Activated T-helper 1 cell treated with anti-CD3 and anti-CD28 coated beads, Interleukin-2, amount 50 U/mL, for 16 hours (primary cell): ENCODE measurements around the gene CTNNA1.

Experiments used
- DNase-seq, 2 donors: peaks; one replicate each; pipeline ENCODE4 v3.0.0-alpha.2; 2020; ENCODE audit warnings: low read depth in 1 of 2, low spot score in 1 of 2

Gene CTNNA1

DNA sequence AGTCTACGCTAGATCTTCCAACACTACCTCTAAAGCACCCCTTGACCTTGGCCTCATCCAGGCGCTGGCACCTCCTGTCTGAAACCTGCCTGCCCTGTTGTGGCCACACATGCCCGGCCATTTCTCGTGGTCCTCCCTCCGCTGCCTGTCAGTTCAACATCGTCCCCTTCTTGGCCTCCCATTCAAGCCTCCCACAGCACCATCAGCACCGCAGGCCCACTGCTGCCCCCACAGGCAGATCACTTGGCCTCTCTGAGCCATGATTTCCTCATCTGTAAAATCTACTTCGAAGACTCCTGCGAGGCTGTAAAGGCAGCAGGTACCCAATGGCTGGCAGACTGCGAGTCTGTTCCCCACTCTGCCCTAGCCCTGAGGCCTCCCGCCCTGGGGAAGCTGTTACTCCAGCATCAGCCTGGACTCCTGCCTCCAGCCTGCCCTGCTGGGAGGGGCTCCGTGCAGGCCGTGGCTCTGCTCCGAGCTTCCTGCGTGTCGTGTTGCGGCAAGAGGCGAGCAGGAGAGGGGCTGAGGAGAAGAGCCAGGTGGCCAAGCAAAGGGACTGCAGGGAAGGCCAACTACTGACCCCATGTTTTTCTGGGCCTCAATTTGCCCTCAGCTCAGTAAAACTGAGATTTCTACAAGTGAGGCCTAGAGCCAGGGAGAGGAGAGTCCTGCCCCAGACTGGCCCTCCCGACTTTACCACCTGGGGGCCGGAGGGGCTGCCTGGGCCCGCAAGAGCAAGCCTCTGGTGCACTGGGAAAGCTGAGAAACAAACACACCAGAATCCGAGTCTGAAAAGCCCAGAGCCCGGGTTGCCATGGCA lies 192.4 kb downstream of the CTNNA1 start:
- DNase-seq: no peak

DNA sequence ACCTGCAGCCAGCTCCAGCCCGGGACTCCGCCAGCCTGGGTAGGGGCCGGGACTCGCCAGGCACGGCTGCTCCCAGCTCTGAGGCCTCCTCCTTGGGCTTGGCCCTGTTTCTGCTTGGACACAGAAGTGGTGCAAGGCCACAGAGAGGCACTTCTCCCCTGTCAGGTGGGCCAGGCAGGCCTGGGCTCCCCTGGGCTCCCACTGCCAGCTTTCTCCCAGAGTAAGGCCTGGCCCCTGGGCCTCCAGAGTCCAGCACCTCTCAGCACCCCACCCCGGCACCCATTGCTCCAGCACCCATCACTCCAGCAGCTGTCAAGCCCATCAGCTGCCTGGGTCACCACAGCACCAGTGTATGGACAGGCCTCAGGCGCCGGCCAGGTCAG lies 193.0 kb downstream of the CTNNA1 start:
- no peak for DNase-seq

DNA sequence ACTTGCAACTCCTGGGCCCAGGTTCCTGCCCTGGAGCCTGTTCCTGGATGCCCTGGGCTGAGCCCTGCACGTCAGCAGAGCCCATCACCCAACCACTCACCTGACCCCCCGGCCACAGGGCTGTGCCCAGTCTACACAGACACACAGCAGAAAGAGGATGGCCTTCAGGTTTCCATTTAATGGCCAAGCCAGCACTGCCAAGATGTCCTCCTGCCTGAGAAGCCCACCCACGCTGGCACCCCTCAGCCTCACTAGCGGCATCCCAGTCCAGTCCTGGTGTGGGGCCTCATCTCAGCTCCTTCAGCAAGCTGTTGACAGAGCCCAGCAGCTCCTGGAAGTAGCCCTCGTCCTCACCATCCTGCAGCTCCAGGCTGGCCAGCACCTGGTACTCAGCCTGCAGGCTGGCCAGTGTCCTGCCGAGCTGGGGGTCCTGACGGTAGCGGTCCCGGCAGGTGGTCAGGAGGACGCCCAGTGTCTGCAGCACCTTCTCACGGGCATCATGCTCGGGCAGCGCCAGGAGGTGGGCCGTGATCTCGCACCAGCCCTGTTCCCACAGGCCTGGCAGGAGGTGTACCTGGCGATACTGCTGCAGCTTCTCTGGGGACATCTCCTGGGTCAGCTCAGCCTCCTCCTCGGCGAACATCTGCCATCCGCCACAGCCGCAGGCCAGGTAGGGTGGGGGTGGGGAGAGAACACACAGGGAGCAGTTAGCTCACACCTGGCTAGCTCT lies 193.8 kb downstream of the CTNNA1 start:
- no peak for DNase-seq

DNA sequence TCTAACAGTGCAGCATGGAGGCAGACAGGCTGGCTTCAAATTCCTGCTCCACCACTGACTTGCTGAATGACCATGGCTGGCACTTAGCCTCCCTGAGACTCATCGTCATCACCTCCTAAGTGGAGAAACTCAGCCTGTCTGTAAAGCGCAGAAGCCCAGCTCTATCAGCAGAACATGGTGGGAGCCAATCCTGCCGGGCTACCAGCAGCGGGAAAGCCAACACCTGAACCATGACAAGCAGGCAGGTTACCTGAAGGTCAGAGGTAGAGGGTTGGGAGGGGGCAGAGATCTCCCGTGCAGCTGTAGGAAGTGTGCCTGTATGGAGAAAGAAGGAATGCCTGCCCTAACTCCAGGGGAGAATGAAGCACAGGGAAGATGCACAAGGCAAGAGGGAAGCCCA lies 194.6 kb downstream of the CTNNA1 start:
- no peak for DNase-seq

DNA sequence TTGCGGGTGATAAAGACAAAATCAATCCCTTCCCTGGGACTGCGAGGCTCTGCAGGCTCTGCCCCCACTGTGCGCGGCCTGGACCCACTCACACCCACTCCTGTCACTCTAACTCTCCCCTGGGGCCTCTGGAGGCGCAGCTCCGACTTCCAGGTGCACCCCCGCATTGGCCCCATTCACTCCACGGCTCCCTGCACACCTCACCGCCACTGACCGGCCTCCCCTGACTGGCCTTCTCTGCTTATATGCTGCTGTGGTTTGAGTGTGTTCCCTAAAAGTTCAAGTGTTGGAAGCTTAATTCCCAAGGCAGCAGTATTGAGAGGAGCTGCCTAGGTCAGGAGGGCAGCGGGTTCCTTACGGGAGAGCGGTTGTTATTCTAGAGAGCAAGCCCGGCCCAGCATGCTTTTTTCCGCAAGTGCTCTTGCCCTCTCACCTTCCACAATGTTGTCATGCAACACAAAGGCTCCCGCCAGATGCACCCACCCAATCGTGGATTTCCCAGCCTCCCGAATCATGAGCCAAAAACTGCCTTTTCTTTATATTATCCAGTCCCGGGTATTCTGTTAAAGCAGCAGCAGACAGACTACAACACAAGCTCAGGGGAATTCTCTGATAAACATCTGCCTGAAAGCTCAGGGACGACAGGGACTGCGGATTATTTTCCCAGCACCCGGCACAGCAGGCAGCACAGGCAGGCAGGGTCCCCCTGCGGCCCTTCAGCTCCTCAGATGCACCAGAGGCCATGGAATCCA lies 195.4 kb downstream of the CTNNA1 start:
- DNase-seq: no peak

DNA sequence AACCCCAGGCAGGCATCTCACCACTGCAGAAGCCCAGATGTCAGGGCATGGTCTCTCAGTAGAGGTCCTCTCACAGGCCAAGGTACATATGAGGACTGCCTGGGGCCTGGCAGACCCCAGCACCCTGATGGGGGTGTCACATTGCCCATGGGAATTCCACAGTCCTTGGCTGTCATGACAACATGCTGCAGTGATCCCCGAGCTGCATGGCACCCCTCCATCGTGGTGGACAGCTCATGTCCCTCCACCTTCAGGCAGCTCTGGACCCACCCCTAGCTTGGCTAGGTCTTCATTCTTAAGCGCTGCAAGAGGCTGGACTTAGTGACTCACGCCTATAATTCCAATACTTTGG lies 196.0 kb downstream of the CTNNA1 start:
- no peak for DNase-seq

DNA sequence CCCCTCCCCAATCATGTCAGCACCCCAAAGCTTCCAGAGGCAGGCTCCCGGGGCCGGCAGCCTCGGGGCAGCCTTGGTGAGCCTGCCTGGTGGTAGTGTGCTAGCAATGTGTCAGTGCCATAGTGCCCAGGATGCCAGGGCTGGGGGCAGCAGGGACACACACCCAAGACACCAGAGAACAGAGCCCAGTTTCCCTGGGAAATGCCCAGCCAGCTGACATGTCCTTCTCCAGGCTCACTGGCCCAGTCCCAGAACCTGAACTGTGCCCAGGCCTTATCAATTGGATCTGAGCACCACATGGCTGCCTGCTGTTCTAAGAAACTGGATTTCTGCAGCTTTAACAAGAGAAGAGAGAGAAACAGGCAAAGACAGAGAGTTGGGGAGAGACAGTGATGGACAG lies 196.8 kb downstream of the CTNNA1 start:
- no peak for DNase-seq

DNA sequence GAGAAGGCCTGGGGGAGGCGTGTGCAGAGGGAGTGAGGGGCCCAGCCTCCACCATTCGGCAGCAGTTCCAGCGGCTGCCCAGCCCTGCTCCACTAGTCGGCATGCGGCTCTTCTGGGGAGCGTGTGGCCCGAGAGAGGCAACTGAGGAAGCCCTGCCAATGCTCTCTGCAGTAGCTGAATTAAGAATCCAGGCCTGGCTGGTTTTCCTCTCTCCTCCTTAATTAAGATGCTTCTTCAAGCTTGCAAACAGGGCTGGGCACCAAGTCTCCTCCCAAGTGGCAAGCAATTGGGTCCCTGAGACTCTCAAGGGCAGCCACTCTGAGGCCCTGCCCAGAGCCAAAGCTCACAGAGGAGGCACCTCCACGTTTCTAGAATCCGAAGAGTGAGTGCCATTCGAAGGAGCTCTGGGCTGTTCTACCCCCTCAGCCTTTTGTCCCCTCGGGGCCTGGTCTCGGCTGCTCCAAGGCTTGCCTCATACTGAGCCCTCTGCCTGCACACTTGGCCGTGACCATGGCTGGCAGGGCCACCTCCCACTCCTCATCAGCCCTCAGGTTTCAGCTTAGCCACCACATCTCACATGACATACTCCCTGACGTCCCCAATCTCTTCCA lies 197.3 kb downstream of the CTNNA1 start:
- DNase-seq: no peak

DNA sequence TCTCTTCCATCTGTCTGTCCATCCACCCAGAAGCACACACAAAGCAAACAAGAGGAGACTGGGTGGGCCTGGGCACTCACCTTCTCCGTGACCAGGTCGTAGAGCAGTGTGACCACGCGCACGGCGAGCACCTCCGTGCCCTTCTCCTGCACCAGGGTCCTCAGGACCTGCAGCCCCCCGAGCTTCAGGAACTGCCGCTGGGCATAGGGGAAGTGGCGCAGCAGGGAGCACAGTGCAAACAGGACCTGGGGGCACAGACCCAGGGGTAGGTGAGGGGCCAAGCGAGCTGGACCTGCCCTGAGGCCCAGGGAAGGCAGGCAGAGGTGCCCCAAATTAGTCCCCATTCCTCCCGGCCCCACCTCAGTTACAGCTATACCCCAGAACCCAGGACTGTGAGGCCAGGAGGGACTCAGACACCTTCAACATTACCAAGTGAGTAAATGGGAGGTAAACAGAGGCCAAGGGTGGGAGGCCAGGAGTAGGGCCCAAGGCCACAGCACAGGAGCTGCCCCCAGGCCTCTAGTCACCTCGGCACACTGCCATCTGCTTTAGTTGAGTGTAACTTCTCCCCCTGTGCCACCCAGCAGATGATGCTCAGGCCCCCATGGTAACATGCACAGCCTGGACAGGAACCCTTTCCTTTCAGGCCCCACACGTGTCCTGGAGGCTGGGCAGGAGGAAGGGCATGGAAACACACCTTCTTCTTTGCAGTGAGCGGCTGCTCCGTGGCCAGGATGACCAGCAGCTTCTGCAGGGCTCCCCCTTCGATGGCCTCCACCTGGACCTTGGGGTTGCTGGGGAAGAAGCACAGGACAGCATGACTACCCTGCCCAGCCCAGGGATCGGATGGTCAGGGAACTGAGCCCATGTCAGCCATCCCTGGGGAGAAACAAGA lies 198.1 kb downstream of the CTNNA1 start:
- DNase-seq: no peak

DNA sequence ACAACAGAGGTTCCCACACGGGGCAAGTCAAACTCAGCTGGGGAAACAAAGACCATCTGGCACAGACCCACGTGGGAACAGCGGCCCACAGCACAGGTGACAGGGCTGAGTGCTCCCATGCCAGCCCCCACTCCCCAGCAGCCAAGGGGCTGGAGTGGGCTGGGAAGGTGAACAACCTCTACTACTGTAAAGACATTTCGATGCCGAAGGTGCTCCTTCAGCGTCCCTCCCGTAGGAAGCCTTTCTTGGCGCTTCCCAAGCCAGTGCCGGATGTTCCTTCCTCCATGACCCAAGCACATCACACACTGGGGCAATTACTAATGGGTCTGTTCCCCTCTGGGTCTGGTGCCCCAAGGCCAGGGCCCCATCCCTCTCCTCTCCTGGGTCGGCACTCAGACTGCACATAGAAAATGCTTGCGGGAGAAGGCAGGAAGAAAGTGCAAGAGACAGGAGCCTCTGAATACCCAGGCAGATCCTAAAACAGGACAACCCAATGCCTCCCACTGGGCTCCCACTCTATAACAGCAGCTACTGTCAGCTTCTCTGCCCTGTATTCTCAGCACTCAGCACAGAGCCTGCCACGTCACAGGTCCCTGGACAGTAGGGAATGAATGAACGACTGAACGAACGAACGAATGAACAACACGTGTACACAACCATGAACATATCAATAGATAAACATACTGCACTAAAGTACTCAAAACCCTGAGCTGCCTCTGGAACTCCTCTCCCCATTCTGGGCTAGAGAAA lies 198.9 kb downstream of the CTNNA1 start:
- DNase-seq: no peak

DNA sequence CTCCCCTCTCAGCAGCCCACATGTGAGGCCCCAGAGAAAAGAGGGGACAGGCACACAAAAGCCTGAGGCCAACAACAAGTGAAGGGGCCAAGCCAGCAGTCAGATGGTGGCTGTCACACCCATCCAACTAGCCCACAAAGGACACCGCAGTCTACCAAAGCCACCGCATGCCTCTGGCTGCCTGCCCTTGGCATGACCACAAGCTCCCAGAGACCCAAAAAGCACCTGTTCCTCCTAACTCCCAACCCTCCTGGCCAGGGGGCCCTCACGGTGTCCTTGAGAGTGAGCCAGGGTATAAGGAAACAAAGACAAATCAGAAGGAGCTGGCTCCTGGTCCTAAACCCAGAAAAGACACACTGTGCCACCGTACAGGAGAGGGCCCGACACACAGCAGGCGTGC lies 199.7 kb downstream of the CTNNA1 start:
- no peak for DNase-seq

DNA sequence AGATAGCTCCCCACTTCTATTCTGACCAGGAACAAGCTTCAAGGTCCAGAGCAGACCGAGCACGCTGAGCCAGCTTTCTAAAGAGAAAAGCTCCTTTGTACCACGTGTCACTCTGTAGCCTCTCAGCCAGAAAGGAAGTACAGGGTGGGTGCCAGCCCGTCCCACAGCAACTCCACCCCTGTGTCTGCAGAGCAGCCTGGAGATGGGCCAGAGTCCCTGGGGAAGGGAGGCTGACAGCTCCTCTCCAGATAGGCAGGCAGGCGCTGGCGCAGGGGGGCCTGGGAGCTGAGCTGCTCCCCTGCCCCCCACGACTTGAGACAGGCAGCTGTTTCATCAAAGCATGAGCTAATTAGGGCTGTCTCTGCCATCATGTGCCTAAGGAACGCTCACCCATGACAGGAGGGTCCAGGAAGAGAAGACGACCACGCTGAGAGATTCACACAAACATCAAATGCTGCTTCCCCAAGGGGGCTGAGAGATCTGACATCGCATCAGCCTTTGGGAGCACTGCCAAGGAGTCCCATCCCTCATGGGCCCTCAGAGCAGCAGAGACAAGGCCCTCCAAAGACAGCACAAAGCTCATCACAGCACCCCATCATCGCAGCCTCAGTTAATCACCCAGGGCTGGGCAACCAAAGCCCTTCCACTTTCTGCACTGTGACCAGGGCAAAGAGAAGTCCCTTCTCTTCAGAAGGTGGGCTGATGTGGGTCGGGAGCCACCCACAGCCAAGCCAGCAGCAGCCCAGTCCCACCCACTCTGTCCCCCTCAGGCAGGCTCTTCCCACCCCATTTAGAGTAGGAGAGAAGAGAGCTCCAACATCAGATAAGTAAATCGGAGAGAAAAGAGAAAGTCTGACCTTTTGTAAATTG lies 200.4 kb downstream of the CTNNA1 start:
- DNase-seq: no peak

DNA sequence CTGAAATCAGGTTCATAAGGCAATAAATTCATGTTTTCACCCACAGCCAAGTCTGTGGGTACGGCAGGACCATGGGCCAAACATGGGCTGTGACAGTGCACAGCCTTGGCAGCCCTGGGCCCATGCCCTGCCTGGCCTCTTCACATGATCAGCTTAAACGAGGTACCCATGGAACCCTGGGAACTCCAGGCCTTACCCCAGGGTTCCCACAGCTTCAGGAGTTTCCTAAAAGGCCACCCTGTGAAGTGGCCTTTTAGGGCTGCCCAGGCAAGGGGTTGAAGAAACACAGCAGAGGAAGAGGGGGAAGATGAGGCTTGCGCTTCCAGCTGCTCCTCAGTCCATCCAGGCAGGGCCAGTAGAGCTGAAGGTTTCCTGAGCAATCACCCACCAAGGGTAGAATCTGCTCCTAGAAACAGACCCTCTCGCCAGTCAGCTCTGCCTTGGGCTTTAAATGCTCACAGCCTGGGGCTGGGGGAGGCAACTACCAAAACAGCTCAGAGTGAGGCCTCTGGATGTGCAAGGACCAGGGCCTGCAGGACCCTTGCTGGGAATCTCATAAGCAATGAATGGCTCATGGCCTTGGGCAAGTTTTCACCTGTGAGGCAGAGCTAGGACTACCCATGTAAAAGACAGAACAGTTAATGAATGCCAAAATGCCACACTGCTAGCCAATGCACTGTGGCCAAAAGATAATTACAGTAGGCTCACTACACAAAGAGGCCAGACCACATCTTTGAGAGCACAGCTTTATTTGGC lies 201.2 kb downstream of the CTNNA1 start:
- DNase-seq: no peak

DNA sequence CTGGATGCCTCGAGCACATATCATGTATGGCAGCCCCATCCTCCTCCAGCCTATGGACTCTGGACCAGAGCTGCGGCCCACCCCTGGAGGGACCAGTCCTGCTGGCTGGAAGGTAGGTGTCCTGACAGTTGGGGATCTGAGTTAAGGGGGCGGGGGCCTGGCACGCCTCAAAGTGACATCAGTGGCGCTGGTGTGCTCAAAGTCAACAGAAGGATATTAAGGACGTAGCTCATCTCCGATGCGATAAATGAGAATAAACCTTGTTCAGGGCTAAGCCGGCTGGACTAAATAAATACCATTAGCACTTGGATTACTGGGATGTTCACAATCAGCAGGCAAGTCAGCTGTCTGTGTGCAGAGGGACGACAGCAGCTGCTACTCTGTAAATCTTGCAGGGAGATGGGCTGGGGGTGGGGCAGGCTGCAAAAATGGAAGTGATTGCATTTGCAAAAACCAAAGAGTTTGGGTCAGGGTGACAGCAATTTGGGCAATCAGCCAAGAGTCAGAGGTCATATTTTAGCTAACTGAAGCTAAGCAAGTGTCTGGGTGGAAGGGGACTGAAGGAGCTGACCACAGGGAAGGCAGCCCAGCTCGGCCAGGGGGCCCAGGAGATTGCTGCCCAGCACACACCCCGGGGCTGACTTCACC lies 201.9 kb downstream of the CTNNA1 start:
- DNase-seq: no peak

DNA sequence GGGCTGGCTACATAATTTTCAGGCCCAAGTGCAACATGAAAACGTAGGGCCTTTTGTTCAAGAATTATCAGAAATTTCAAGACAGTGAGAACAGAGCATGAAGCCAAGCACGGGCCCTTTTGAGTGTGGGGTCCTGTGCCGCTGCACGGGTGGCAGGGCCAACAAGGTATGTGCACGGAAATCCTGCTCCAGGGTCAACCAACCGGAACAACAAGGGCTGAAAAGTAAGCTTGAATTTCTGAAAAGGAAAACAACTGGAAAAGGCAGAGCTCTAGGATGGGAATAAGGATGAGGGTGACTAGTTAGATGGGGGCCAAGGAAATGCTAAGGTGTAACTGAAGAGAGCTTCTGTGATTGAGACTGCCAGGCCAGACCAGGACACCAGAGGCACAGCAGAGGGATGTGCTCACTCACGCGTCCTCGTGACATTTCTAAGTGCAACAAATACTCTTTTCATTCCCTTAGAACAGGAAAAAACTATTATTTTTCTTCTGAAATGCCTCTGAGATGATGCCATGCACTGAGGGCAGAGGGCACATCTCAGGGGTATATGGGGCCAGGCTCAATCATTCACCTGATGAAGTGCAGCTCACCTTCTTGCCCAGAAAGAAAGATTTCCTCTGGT lies 202.6 kb downstream of the CTNNA1 start:
- DNase-seq: no peak

DNA sequence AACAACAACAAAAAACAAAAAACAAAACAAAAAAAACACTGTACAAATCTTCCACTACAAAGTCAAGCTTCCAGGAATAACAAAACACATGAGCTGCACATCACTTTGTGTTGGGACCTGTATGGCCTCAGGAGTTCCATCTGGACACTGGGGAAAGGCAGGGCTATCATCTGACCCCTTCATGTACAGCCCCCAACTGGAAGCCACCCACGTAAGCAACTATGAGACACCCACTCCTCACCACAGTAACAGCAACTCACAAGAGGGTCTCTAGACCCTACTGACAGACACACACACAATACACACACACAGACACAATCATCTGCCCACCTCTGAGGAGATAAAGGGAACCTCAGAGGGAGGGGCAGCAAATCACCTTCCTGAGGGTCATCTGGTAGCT lies 203.6 kb downstream of the CTNNA1 start:
- DNase-seq: no peak

DNA sequence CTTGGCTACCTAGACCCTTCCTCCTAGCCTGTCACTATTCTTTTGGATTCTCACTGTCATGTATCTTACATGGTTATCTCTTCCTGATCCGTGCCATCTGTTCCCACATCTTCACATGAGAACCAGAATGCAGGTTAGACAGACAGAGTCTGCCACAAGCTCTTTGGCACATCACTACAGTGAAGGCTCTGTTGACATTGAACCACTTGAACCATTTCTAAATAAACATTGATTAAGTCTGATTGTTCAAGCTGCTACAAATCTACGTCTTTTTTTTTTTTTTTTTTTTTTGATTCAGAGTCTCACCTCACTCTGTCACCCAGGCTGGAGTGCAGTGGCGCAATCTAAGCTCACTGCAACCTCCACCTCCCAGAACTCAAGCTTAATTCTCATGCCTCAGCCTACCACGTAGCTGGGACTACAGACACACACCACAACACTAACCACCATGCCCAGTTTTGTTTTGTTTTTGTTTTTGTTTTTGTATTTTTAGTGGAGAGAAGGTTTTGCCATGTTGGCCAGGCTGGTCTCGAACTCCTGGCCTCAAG lies 207.0 kb downstream of the CTNNA1 start:
- DNase-seq: no peak
